Lower leg skin (tissue), 4 donors: ENCODE data around the gene CAMK2B. TPM values are rescaled to one million over a fixed set of nuclear protein-coding genes. Genes with fewer than 3 reads are reported as not detected.

ENCODE experiments used
- DNase-seq, 2 donors: peaks; one replicate each; pipeline ENCODE4 v3.0.0-alpha.2; 2019; ENCODE audit warnings: low spot score in 2 of 2
- H3K4me3 ChIP-seq: fragments of 200-600 bp; sonication (generic); 2 replicates; pipeline ENCODE4 v1.5.1; 2017; ENCODE audit warnings: mild to moderate bottlenecking, low read depth; ENCODE audit not compliant: poor library complexity, severe bottlenecking
- POLR2A ChIP-seq, 2 donors: fragments of 450-650 bp; IDR thresholded peaks; one replicate each; pipeline ENCODE4 v1.6.1; 2016 to 2017; ENCODE audit warnings: antibody characterized with exemption in 2 of 2, mild to moderate bottlenecking in 1 of 2, moderate library complexity in 1 of 2
- WGBS, 2 donors: methylation state at CpG; one replicate each; pipeline ENCODE4 v1.1.5; 2018; 5-methylcytosine and 5-hydroxymethylcytosine counted together
- intact Hi-C: fragments of 100-400 bp; cut with DNase I; formaldehyde crosslinking; loops from one replicate; pipeline ENCODE4 v1.15.0; 2023; ENCODE audit warnings: low total_unique reads
- total RNA-seq, 4 donors: library from RNA; depleted of rRNA; stranded (reverse); fragments of >200 nt; gene quantifications; one replicate each; pipeline ENCODE4 v1.1.0, GENCODE V29; 2016
- TF ChIP-seq, protein P1 (sequence below), 3 donors: fragments of 450-650 bp; IDR thresholded peaks; one replicate each; pipeline ENCODE4 v1.5.1; 2016; ENCODE audit warnings: antibody characterized with exemption in 3 of 3, mild to moderate bottlenecking in 3 of 3, moderate library complexity in 2 of 3

CAMK2B gene
- total RNA-seq, 4 donors from 2014 or later = 0.04 to 2.6 (median 1.1) TPM

DNA sequence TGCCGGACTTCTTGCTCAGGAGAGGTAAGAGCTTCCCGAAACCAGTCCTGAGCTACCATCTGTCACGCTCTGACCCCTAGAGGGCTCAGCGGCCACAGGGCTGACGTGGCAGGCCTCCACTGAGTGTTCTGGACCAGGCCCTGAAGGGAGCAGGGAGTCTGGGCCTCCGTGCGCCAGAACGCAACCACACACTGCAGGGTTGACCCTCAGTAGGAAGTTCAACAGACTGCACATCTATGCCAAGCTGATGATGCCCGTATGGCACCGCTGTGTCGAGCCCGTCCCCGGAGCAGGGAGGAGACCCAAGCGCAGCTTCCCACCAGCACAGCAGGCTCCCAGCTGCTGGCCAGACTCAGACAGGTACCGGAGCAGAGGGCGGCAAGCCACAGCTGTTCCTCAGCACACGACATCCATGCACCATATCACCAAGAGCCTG is 39.2 kb downstream of the CAMK2B start:
- peak in 1 of 2 donors; percentile 70 for DNase-seq
- intact Hi-C loops = no loop called here
- 91% methylated on average over 10 to 12 of the region's 17 CpGs for WGBS, 2 donors
- no peak for TF ChIP-seq POLR2A (IDR thresholded peaks at IDR 0.05)
- TF ChIP-seq, protein P1, sequence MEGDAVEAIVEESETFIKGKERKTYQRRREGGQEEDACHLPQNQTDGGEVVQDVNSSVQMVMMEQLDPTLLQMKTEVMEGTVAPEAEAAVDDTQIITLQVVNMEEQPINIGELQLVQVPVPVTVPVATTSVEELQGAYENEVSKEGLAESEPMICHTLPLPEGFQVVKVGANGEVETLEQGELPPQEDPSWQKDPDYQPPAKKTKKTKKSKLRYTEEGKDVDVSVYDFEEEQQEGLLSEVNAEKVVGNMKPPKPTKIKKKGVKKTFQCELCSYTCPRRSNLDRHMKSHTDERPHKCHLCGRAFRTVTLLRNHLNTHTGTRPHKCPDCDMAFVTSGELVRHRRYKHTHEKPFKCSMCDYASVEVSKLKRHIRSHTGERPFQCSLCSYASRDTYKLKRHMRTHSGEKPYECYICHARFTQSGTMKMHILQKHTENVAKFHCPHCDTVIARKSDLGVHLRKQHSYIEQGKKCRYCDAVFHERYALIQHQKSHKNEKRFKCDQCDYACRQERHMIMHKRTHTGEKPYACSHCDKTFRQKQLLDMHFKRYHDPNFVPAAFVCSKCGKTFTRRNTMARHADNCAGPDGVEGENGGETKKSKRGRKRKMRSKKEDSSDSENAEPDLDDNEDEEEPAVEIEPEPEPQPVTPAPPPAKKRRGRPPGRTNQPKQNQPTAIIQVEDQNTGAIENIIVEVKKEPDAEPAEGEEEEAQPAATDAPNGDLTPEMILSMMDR (IDR thresholded peaks at IDR 0.05) = no peak
- no peak overlapping the region for H3K4me3 ChIP-seq

DNA sequence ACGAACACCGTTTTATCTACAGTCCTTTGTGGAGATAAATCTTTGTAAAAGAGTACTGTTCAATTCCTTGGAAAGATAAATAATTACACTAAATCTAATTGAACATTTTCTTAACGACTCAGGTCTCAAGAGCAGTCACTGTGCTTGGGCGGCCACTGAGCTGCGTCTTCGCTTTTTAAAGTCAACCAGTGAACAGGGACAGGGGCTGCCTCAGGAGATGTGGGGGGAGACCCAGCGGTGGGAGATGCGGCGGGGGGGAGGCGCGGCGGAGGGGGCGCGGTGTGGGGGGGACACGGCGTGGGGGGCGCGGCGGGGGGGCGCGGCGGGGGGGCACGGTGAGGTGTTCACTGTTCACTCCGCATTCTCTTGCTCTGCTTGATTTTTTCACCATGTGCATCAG is 39.8 kb downstream of the CAMK2B start:
- intact Hi-C loops = no loop called here
- DNase-seq = no peak
- no peak for TF ChIP-seq POLR2A (IDR thresholded peaks at IDR 0.05)
- TF ChIP-seq, protein P1 (IDR thresholded peaks at IDR 0.05) = no peak
- WGBS, 2 donors = 92% methylated on average over 24 of the region's 24 CpGs
- H3K4me3 ChIP-seq = no peak overlapping the region

DNA sequence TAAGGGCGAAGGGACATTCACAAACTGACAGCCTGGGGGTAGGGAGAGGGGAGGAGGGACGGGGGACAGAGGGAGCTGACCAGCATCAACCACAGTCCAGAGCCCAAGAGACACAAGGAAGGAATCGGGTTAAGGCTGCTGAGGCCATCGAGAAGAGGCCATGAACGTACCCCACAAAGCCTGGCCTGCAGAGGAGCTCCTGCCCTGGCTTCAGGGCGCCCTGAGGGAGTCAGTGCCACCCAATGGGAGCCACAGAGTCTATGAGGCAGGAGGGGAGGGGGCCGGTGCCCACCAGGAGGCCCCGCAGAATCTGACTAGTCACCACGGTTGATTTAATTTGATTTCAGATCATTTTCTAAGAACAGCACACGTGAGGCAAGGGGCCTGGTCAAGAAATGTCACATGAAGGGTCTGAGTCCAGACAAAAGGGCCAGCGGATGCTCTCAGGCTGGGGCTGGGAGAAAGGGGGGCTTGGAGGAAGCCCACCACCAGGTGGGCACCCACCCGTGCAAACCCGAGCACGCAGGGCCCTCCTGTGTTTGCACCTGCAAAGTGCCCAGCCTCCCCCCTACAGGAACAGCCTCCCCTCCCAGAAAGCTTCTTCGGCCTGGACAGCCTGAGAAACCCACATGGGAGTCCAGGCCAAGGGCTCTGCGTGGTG is 40.4 kb downstream of the CAMK2B start:
- TF ChIP-seq, protein P1 (IDR thresholded peaks at IDR 0.05) = no peak
- no peak for TF ChIP-seq POLR2A (IDR thresholded peaks at IDR 0.05)
- WGBS, 2 donors = 93 to 94% methylated on average over 14 to 16 of the region's 16 CpGs
- no peak overlapping the region for H3K4me3 ChIP-seq
- intact Hi-C loops = no loop called here
- DNase-seq = peak in 1 of 2 donors; percentile 72

DNA sequence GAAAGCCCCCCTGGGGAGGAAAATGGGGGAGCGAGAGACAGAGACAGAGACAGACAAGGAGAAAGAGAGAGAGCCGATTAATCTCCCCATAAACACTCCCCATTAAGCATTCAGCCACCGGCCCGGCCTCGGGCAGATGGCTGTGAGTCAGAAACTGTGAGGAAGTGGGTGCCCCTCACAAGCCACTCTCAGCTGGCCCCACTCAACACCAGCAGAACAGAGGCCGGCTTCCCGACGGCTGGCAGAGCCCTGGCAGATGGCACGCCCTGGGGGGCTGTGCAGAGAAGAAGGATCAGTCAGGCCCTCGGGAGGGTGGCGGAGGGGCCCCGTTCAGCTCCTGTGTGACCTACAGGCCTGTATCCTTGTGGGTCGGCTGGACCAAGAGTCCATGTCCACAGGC is 41.2 kb downstream of the CAMK2B start:
- intact Hi-C loops = no loop called here
- TF ChIP-seq POLR2A (IDR thresholded peaks at IDR 0.05) = no peak
- TF ChIP-seq, protein P1 (IDR thresholded peaks at IDR 0.05) = no peak
- peak in 1 of 2 donors; percentile 83 for DNase-seq
- WGBS, 2 donors = 81% methylated on average over 13 of the region's 13 CpGs
- no peak overlapping the region for H3K4me3 ChIP-seq

DNA sequence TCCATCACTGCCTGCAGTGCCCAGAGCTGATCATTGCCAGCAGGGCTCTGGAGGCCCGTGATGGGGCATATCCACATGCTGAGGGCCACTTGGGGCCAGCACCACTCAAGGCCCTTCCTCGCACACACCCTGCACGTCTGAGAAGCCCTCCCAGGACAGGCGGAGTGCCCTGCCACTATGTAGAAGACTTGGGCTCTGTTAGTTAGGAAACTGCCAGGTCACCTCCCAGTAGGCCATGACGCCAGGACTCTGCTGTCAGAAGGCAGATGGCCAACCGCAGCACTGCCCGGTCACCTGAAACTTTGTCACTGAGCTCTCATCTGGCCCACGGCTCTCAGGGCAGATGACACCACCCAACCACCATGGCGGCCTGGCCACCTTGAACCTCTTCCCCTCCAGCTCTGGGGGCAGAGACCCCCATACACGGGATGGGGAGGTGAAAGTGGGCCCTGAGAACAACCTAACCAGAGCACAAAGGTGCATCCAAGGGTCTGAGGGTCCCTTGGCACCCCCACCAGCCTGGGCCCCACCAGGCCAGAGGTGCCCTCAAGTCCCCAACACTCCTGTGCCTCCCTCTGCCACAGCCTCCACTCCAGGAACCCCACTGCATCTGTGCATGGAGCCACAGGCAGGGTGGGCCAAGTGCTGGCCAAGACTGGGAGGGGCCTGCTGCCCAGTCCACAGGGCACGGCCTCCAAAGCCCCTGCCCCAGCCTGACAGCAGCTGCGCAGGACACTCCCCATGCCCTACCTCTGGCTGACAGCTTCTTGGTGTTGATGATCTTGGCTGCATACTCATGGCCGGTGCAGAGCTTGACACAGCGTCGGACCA is 41.8 kb downstream of the CAMK2B start:
- H3K4me3 ChIP-seq = no peak overlapping the region
- no peak for TF ChIP-seq POLR2A (IDR thresholded peaks at IDR 0.05)
- TF ChIP-seq, protein P1 (IDR thresholded peaks at IDR 0.05) = no peak
- WGBS, 2 donors = 88 to 89% methylated on average over 15 of the region's 15 CpGs
- peak in 1 of 2 donors; percentile 81 for DNase-seq
- intact Hi-C loops = no loop called here
